ENCODE measurements around the gene C16orf92. TPM values are rescaled to one million over a fixed set of nuclear protein-coding genes. Genes with fewer than 3 reads are reported as not detected.

C16orf92 gene
- total RNA-seq, 1 donor from 2014 or later: not detected

DNA sequence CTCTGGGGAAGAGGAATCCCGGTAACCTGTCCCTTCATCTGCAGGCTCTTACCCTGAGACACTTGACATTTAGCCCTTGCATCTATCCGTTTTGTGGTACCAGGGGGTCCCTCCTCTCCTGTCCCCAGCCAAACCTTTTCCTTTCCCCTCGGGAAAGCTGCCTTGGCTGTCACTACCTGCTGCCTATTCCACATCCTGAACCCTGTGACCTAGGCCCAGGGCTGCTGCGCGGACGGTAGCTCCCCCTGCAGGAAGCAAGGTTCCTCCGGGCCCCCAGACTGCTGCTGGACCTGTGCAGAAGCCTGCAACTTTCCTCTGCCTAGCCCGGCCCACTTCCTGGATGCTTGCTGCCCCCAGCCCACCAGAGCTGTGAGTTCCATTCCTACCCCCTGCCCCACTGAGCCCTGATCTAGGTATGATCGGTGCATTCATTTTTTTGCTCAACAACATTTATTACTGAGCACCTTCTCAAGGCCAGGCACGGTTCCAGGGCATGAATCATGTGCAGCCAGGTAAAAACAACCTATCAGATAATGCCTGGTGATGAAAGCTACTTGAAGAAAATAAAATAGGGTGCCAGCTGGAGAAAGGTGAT is 32.1 kb downstream of the C16orf92 start:
- H3K36me3 Mint-ChIP-seq (ENCODE audit: low read depth): no peaks in the 10 kb centered on the region
- peaks cover 31% of the 10 kb centered on the region for H3K4me1 Mint-ChIP-seq
- no peaks in the 10 kb centered on the region for H3K9me3 Mint-ChIP-seq
- no peak overlapping the region for H3K27ac Mint-ChIP-seq
- intact Hi-C loops (cut with micrococcal nuclease): loop anchor here (10.0 kb wide), 1 partner anchor 240 kb away; the partner anchor contains the start of genes PAGR1 and PRRT2
- no peaks in the 10 kb centered on the region for H3K27me3 Mint-ChIP-seq
- peak overlapping the region; percentile 50 for H3K4me3 Mint-ChIP-seq
- peak; percentile 88 for DNase-seq

DNA sequence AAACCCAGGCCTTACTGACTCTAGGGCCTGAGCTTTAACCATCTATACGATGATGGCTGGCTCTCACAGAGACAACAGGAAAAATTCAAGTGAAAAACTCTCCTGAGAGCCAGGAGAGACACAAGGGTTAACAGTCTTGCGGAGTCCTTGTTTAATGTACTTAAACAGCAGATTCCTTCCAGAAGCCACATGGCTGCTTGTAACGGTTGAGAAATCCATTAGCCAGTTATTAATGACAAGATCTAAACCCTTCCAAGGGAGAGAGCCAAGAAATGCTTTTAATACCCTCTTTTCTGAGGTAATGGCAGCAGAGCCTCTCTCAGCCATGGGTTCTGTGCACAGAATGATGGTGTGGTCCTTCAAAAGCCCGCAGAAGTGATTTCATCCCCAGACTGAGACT is 37.3 kb downstream of the C16orf92 start:
- intact Hi-C loops (cut with micrococcal nuclease): no loop called here
- Mint-ChIP-seq H3K4me1 (peaks cover 4% of the 10 kb centered on the region), H3K36me3 (ENCODE audit: low read depth) (peaks cover 13% of the 10 kb centered on the region), H3K4me3 (no peak overlapping the region), H3K27ac (no peak overlapping the region), H3K27me3 (no peaks in the 10 kb centered on the region), H3K9me3 (no peaks in the 10 kb centered on the region)
- DNase-seq: no peak

GRCh38 chr16:30060836-30061554 is 38.0 kb downstream of the C16orf92 start:
- DNase-seq: no peak
- no peaks in the 10 kb centered on the region for H3K27me3 Mint-ChIP-seq
- intact Hi-C loops (cut with micrococcal nuclease): no loop called here
- peaks cover 18% of the 10 kb centered on the region for H3K36me3 Mint-ChIP-seq (ENCODE audit: low read depth)
- no peak overlapping the region for H3K4me3 Mint-ChIP-seq
- no peaks in the 10 kb centered on the region for H3K9me3 Mint-ChIP-seq
- H3K27ac Mint-ChIP-seq: no peak overlapping the region
- peaks cover 3% of the 10 kb centered on the region for H3K4me1 Mint-ChIP-seq

GRCh38 chr16:30063278-30063892 is 40.4 kb downstream of the C16orf92 start:
- Mint-ChIP-seq H3K4me1 (peaks cover 18% of the 10 kb centered on the region), H3K4me3 (peak overlapping the region; percentile 92), H3K27ac (peak overlapping the region; percentile 99), H3K36me3 (ENCODE audit: low read depth) (peaks cover 38% of the 10 kb centered on the region), H3K27me3 (no peaks in the 10 kb centered on the region), H3K9me3 (no peaks in the 10 kb centered on the region)
- no peak for DNase-seq
- intact Hi-C loops (cut with micrococcal nuclease): no loop called here

DNA sequence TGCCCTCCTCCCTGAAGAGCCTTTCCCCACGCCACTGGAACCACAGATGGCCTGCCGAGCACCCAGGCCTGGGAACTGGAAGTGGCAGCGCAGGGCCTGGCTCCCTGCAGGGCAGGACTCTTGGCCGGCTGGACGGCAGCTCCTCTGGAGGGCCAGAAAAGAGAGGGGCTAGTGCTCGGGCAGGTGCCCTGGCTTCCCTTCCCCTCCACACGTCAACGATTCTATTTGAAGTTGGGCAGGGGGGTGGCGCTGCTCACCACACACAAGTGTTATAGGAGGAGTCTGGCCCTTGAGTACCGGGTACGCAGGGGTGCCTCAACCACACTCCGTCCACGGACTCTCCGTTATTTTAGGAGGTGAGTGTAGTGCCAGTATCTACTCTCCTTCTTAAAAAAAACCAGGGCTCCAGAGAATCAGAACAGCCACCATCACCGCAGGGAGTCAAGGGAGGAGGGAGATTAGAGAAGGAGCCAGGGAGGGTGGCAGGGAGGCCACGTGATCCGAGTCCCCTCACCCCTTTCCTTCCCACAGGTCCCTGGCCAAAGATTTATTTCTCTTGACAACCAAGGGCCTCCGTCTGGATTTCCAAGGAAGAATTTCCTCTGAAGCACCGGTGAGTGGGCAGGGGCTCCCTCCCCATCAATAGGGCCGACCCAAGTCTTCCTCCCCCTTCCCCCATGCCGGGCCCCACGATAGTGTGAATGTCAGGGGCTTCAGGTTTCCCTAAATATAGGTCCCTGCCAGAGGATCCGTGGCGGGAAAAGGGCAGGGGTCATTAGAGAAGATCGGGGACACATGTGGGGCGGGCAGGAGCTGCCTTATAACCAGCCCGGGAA is 41.1 kb downstream of the C16orf92 start:
- no peaks in the 10 kb centered on the region for H3K27me3 Mint-ChIP-seq
- peak overlapping the region; percentile 99 for H3K27ac Mint-ChIP-seq
- peak; percentile 90 for DNase-seq
- intact Hi-C loops (cut with micrococcal nuclease): loop anchor here (1.0 to 2.0 kb wide), 2 partner anchors 11 to 67 kb away; partner anchors contain the start of gene INO80E
- peaks cover 44% of the 10 kb centered on the region for H3K36me3 Mint-ChIP-seq (ENCODE audit: low read depth)
- H3K4me1 Mint-ChIP-seq: peaks cover 26% of the 10 kb centered on the region
- peak overlapping the region; percentile 92 for H3K4me3 Mint-ChIP-seq
- no peaks in the 10 kb centered on the region for H3K9me3 Mint-ChIP-seq

DNA sequence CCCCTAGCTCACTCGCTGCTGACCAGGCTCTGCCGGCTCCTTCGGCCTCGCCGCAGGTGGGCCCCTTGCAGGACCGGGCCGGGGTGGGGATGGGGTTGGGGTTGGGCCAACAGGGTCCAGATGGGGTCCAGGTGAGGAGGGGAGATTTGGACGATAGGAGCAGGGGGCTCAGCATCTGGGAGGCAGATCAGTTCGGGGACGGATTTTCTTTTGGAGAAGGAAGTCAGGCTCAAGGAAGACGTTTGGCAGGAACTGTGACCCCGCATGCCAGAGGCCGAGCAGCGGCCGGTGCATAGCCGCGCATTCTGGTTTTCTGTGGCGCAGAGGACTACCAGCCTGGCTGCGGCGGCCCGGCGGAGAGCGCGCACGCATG is 41.7 kb downstream of the C16orf92 start:
- intact Hi-C loops (cut with micrococcal nuclease): loop anchor here (1.0 to 2.0 kb wide), 4 partner anchors 11 to 68 kb away; partner anchors contain the start of genes INO80E and PPP4C
- peaks cover 50% of the 10 kb centered on the region for H3K36me3 Mint-ChIP-seq (ENCODE audit: low read depth)

DNA sequence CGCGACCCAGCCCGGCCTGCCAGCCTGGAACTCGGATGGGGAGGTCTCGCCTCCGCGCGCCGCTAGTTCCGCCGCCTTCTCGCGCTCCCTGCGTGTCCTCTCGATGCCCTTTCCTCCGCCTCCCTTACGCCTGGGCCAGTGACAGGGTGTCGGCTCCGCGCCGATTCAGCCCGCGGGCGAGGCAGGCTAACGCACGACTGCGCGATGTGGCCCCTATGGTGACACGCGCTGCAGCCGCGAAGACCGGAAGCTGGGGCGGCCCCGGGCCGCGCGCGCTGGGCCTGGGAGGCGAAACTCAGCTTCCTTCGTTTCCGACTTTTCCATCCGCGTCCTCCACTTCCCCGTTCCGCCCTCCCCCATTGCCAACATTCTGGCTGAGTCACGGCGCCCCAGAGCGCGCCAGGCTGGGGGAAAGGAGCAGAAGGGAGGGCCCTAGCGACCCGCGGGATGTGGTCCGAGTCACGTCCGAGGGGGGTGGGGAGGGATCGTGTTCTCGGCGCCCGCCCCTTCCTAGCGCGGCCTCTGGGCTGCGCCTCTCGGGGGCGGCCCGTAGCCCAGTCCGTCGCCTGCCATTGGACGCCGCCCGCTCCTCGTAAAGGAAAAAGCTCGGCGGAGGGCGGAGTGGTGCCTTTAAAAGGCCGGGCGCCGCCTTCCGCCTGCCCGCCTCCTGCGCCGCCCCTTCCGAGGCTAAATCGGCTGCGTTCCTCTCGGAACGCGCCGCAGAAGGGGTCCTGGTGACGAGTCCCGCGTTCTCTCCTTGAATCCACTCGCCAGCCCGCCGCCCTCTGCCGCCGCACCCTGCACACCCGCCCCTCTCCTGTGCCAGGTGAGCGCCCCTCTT is 42.3 kb downstream of the C16orf92 start, which contains the start of gene ALDOA:
Gene ALDOA, plus strand, starts transcription at position 659 of the 841 bp plus-strand sequence. CDS start 1,138 bp downstream, outside the sequence.
- H3K27ac Mint-ChIP-seq: peak within 1 kb of the TSS; percentile 99
- peaks cover 35% of the 10 kb centered on the region for H3K4me1 Mint-ChIP-seq
- DNase-seq: peak; percentile 99
- intact Hi-C loops (cut with micrococcal nuclease): loop anchor here (1.0 to 2.0 kb wide), 3 partner anchors 10 to 69 kb away; partner anchors contain the start of genes INO80E and PPP4C
- H3K9me3 Mint-ChIP-seq: no peaks in the 10 kb centered on the region
- H3K27me3 Mint-ChIP-seq: no peaks in the 10 kb centered on the region
- H3K4me3 Mint-ChIP-seq: peak within 1 kb of the TSS; percentile 92
- H3K36me3 Mint-ChIP-seq (ENCODE audit: low read depth): peaks cover 54% of the 10 kb centered on the region

More for the DNA sequence above, 41.7 kb downstream of the C16orf92 start:
- Mint-ChIP-seq H3K27ac (peak overlapping the region; percentile 99), H3K9me3 (no peaks in the 10 kb centered on the region), H3K4me3 (peak overlapping the region; percentile 92), H3K27me3 (no peaks in the 10 kb centered on the region), H3K4me1 (peaks cover 31% of the 10 kb centered on the region)
- no peak for DNase-seq

DNA sequence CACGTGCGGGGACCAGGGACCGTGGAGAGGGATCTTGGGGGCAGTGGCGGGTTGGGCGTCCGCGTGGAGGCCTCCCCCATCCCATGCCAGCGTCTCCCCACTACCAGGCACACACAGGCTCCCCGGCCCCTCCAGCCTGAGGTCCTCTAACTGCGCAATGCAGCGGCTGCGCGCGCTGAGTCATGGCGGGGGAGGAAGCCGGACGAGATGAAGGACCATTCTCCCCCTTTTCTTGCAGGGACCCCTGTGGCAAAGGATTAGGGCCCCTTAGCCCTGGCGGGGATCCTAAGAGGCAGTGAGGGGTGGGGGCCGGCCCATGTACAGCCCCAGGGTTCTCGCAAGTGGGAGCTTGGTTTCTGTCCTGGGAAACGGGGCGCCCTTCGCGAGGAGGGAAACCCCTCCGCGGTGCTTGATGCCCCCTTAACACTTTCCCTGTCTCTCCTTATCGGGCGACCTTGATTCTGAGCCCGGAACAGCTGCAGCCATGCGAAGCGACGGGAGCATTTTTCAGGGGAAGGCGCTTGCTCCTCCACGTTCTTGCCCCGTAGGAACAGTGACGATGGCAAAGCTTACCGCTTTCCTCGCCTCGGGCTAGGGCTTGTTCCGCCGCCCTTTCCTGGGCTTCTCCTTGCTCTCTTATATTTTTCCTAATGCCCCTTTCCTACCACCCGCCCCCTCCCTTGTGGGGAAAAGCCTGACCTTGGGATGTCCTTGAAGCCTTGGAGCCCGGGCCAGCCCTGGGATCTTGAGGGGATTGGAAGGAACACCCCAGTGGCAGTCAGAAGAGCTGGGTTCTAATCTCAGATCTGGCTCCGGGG is 43.2 kb downstream of the C16orf92 start:
- intact Hi-C loops (cut with micrococcal nuclease): loop anchor here (1.0 to 2.0 kb wide), 3 partner anchors 9 to 69 kb away; partner anchors contain the start of genes INO80E and PPP4C
- Mint-ChIP-seq H3K27me3 (no peaks in the 10 kb centered on the region), H3K36me3 (ENCODE audit: low read depth) (peaks cover 59% of the 10 kb centered on the region), H3K4me1 (peaks cover 37% of the 10 kb centered on the region), H3K9me3 (no peaks in the 10 kb centered on the region), H3K4me3 (peak overlapping the region; percentile 92), H3K27ac (peak overlapping the region; percentile 99)
- DNase-seq: no peak

DNA sequence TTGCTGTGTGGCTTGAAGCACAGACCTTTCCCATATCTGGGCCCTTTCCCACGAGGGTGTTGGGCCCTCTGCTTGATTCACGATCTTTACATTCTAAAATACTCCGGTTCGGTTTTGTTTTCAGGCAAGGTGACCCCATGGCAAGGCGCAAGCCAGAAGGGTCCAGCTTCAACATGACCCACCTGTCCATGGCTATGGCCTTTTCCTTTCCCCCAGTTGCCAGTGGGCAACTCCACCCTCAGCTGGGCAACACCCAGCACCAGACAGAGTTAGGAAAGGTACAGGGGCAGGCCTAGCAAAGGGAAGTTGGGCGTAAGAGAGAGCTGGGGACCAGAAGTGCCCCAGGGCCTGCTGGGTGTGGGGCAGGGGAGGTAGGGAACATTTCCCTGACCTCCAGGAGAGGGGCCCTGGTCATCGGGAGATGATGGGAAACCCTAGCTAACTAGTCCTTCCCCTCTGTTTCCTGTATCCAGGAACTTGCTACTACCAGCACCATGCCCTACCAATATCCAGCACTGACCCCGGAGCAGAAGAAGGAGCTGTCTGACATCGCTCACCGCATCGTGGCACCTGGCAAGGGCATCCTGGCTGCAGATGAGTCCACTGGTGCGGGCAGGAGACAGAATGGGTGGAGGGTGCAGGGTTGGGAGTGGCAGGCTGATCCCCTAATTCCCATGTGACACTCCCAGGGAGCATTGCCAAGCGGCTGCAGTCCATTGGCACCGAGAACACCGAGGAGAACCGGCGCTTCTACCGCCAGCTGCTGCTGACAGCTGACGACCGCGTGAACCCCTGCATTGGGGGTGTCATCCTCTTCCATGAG is 44.0 kb downstream of the C16orf92 start:
- Mint-ChIP-seq H3K9me3 (no peaks in the 10 kb centered on the region), H3K4me3 (peak overlapping the region; percentile 92), H3K27me3 (no peaks in the 10 kb centered on the region), H3K27ac (peak overlapping the region; percentile 99), H3K36me3 (ENCODE audit: low read depth) (peaks cover 68% of the 10 kb centered on the region), H3K4me1 (peaks cover 38% of the 10 kb centered on the region)
- no peak for DNase-seq
- intact Hi-C loops (cut with micrococcal nuclease): no loop called here

GRCh38 chr16:30067584-30067916 is 44.6 kb downstream of the C16orf92 start:
- Mint-ChIP-seq H3K27me3 (no peaks in the 10 kb centered on the region), H3K9me3 (no peaks in the 10 kb centered on the region), H3K4me3 (peak overlapping the region; percentile 92), H3K36me3 (ENCODE audit: low read depth) (peaks cover 71% of the 10 kb centered on the region), H3K4me1 (peaks cover 41% of the 10 kb centered on the region), H3K27ac (peak overlapping the region; percentile 99)
- intact Hi-C loops (cut with micrococcal nuclease): no loop called here
- no peak for DNase-seq

- peaks cover 41% of the 10 kb centered on the region for H3K4me1 Mint-ChIP-seq
- peak overlapping the region; percentile 70 for H3K4me3 Mint-ChIP-seq
- peaks cover 73% of the 10 kb centered on the region for H3K36me3 Mint-ChIP-seq (ENCODE audit: low read depth)
- intact Hi-C loops (cut with micrococcal nuclease): no loop called here
- H3K27me3 Mint-ChIP-seq: no peaks in the 10 kb centered on the region
- H3K9me3 Mint-ChIP-seq: no peaks in the 10 kb centered on the region
- no peak for DNase-seq
- H3K27ac Mint-ChIP-seq: peak overlapping the region; percentile 75
Measured at GRCh38 chr16:30068333-30068732, 45.3 kb downstream of the C16orf92 start.
